ENCODE measurements around the gene WNK1.
A peak's percentile ranks its signal among the peaks of the same experiment; 100 is the strongest.

WNK1 gene

GRCh38 chr12:738712-739111, 13.7 kb upstream of the WNK1 start:
- TF ChIP-seq CTCF (IDR thresholded peaks at IDR 0.05; ENCODE audit: low read depth, low read length) = no peak
- no peak for DNase-seq
- no peaks in the 10 kb centered on the region for H3K27me3 ChIP-seq
- H3K4me1 ChIP-seq = no peaks in the 10 kb centered on the region
- no peak overlapping the region for H3K4me3 ChIP-seq (ENCODE audit: low read depth, low read length)
- no peaks in the 10 kb centered on the region for H3K36me3 ChIP-seq
- H3K9me3 ChIP-seq = no peaks in the 10 kb centered on the region

- TF ChIP-seq CTCF (IDR thresholded peaks at IDR 0.05; ENCODE audit: low read depth, low read length) = no peak
Measured at GRCh38 chr12:739349-739748, 13.0 kb upstream of the WNK1 start.

GRCh38 chr12:740921-741320, 11.5 kb upstream of the WNK1 start:
- Histone ChIP-seq H3K36me3 (no peaks in the 10 kb centered on the region), H3K27me3 (no peaks in the 10 kb centered on the region), H3K4me1 (no peaks in the 10 kb centered on the region), H3K9me3 (no peaks in the 10 kb centered on the region), H3K4me3 (ENCODE audit: low read depth, low read length) (no peak overlapping the region)
- no peak for TF ChIP-seq CTCF (IDR thresholded peaks at IDR 0.05; ENCODE audit: low read depth, low read length)
- no peak for DNase-seq

More at GRCh38 chr12:739349-739748, 13.0 kb upstream of the WNK1 start:
- no peaks in the 10 kb centered on the region for H3K9me3 ChIP-seq
- no peaks in the 10 kb centered on the region for H3K27me3 ChIP-seq
- H3K36me3 ChIP-seq = no peaks in the 10 kb centered on the region
- H3K4me3 ChIP-seq (ENCODE audit: low read depth, low read length) = no peak overlapping the region
- DNase-seq = no peak
- no peaks in the 10 kb centered on the region for H3K4me1 ChIP-seq

- no peak for DNase-seq
- Histone ChIP-seq H3K27me3 (no peaks in the 10 kb centered on the region), H3K36me3 (peaks cover 7% of the 10 kb centered on the region; the same call in 1 of the 2 replicates), H3K4me1 (peaks cover 4% of the 10 kb centered on the region; the same call in 1 of the 2 replicates), H3K4me3 (ENCODE audit: low read depth, low read length) (no peak overlapping the region; the same call in 1 of the 2 replicates), H3K9me3 (no peaks in the 10 kb centered on the region)
- no peak for TF ChIP-seq CTCF (IDR thresholded peaks at IDR 0.05; ENCODE audit: low read depth, low read length)
Measured at GRCh38 chr12:749751-750270, 2.6 kb upstream of the WNK1 start.

- Histone ChIP-seq H3K27me3 (no peaks in the 10 kb centered on the region), H3K9me3 (no peaks in the 10 kb centered on the region), H3K4me3 (ENCODE audit: low read depth, low read length) (peak overlapping the region; percentile 77), H3K4me1 (peaks cover 4% of the 10 kb centered on the region; the same call in 1 of the 2 replicates), H3K36me3 (peaks cover 7% of the 10 kb centered on the region; the same call in 1 of the 2 replicates)
- DNase-seq = peak; percentile 28
- no peak for TF ChIP-seq CTCF (IDR thresholded peaks at IDR 0.05; ENCODE audit: low read depth, low read length)
Measured at GRCh38 chr12:750366-751191, 1.8 kb upstream of the WNK1 start.
